Liver (tissue), 9 donors: Measurements from ENCODE around the gene SH3RF3. TPM values are rescaled to one million over a fixed set of nuclear protein-coding genes. Genes with fewer than 3 reads are reported as not detected.

ENCODE experiments used
- DNase-seq: peaks from one replicate; pipeline ENCODE4 v3.0.0-alpha.2; 2017; ENCODE audit warnings: low spot score
- H3K27ac ChIP-seq, 2 donors: one replicate each; pipeline ENCODE4 v1.7.0; 2013; ENCODE audit warnings: inconsistent platforms in 2 of 2, low read length in 2 of 2, control low read depth in 1 of 2, low read depth in 1 of 2, mild to moderate bottlenecking in 1 of 2
- H3K27me3 ChIP-seq, 4 donors: one replicate each; pipeline versions ENCODE4 v1.6.1 to v1.7.0; 2013; ENCODE audit warnings: low read length in 3 of 4, inconsistent platforms in 1 of 4, mild to moderate bottlenecking in 1 of 4, moderate library complexity in 1 of 4; ENCODE audit not compliant: control insufficient read depth in 4 of 4, insufficient read depth in 4 of 4
- H3K36me3 ChIP-seq, 4 donors: one replicate each; pipeline versions ENCODE4 v1.6.1 to v1.7.0; 2013; ENCODE audit warnings: low read length in 3 of 4, mild to moderate bottlenecking in 3 of 4, low read depth in 1 of 4, moderate library complexity in 1 of 4; ENCODE audit not compliant: control insufficient read depth in 4 of 4, insufficient read depth in 3 of 4
- H3K4me1 ChIP-seq, 4 donors: one replicate each; pipeline versions ENCODE4 v1.6.1 to v1.7.0; 2013; ENCODE audit warnings: low read length in 3 of 4, mild to moderate bottlenecking in 3 of 4, moderate library complexity in 1 of 4; ENCODE audit not compliant: control insufficient read depth in 4 of 4, insufficient read depth in 4 of 4
- H3K4me3 ChIP-seq, 3 donors: one replicate each; pipeline versions ENCODE4 v1.6.1 to v1.7.0; 2013; ENCODE audit warnings: low read length in 3 of 3, control low read depth in 1 of 3, low read depth in 1 of 3, mild to moderate bottlenecking in 1 of 3
- H3K9ac ChIP-seq, 2 donors: one replicate each; pipeline ENCODE4 v1.7.0; 2013; ENCODE audit warnings: low read length in 2 of 2, mild to moderate bottlenecking in 2 of 2, moderate library complexity in 2 of 2, control low read depth in 1 of 2, low read depth in 1 of 2
- H3K9me3 ChIP-seq, 4 donors: one replicate each; pipeline versions ENCODE4 v1.6.1 to v1.7.0; 2013; ENCODE audit warnings: low read length in 3 of 4; ENCODE audit not compliant: control insufficient read depth in 4 of 4
- ATF3 ChIP-seq: IDR thresholded peaks from 2 replicates; pipeline ENCODE4 v1.6.1; 2016; ENCODE audit warnings: antibody characterized with exemption
- CTCF ChIP-seq: fragments of 150-350 bp; IDR thresholded peaks from 2 replicates; pipeline ENCODE4 v1.5.1; 2017; ENCODE audit warnings: improper control_type of control experiment, low read depth, low read length; ENCODE audit not compliant: missing input control
- EGR1 ChIP-seq, 2 donors: IDR thresholded peaks; 2 replicates each; pipeline ENCODE4 v1.6.1; 2016 to 2018; ENCODE audit warnings: antibody characterized with exemption in 2 of 2, low read depth in 2 of 2
- FOXA2 ChIP-seq: IDR thresholded peaks from 2 replicates; pipeline ENCODE4 v1.6.1; 2016; ENCODE audit warnings: antibody characterized with exemption
- GABPA ChIP-seq, 2 donors: IDR thresholded peaks in 1 of 2; conservative IDR thresholded peaks in 1 of 2; 2 replicates each; pipeline ENCODE4 v1.6.1; 2016; ENCODE audit warnings: antibody characterized with exemption in 2 of 2, mild to moderate bottlenecking in 1 of 2, moderate library complexity in 1 of 2
- HNF4A ChIP-seq, 2 donors: conservative IDR thresholded peaks; 2 replicates each; pipeline ENCODE4 v1.6.1; 2016; ENCODE audit warnings: antibody characterized with exemption in 2 of 2, mild to moderate bottlenecking in 2 of 2
- JUND ChIP-seq, 2 donors: IDR thresholded peaks; 2 replicates each; pipeline ENCODE4 v1.6.1; 2016; ENCODE audit warnings: antibody characterized with exemption in 2 of 2
- NR2F2 ChIP-seq: IDR thresholded peaks from 2 replicates; pipeline ENCODE4 v1.6.1; 2016; ENCODE audit warnings: antibody characterized with exemption
- RAD21 ChIP-seq, 2 donors: IDR thresholded peaks; 2 replicates each; pipeline ENCODE4 v1.6.1; 2016; ENCODE audit warnings: antibody characterized with exemption in 2 of 2, mild to moderate bottlenecking in 2 of 2
- REST ChIP-seq: IDR thresholded peaks from 2 replicates; pipeline ENCODE4 v1.6.1; 2016; ENCODE audit warnings: antibody characterized with exemption, mild to moderate bottlenecking
- RXRA ChIP-seq, 2 donors: IDR thresholded peaks; 2 replicates each; pipeline ENCODE4 v1.6.1; 2017 to 2018; ENCODE audit warnings: antibody characterized with exemption in 2 of 2, mild to moderate bottlenecking in 1 of 2
- SP1 ChIP-seq: IDR thresholded peaks from 2 replicates; pipeline ENCODE4 v1.6.1; 2018; ENCODE audit warnings: antibody characterized with exemption, mild to moderate bottlenecking
- TAF1 ChIP-seq: conservative IDR thresholded peaks from 2 replicates; pipeline ENCODE4 v1.6.1; 2016; ENCODE audit warnings: antibody characterized with exemption, mild to moderate bottlenecking
- YY1 ChIP-seq: IDR thresholded peaks from 2 replicates; pipeline ENCODE4 v1.6.1; 2016; ENCODE audit warnings: antibody characterized with exemption, mild to moderate bottlenecking
- ZBTB33 ChIP-seq: IDR thresholded peaks from 2 replicates; pipeline ENCODE4 v1.6.1; 2016; ENCODE audit warnings: antibody characterized with exemption
- WGBS: extraction: QIAGEN DNeasy Blood & Tissue Kit; methylation state at CpG from one replicate; pipeline ENCODE4 v1.1.7; 2013; 5-methylcytosine and 5-hydroxymethylcytosine counted together
- polyA plus RNA-seq, 2 donors: library from polyadenylated mRNA; stranded (reverse) in 1 of 2; unstranded in 1 of 2; fragments of 200-250 nt in 1 of 2; fragments of >200 nt in 1 of 2; fragmentation: Nextera tagmentation in 1 of 2; extraction: Ambion mirVana in 1 of 2; gene quantifications; one replicate each; pipeline versions ENCODE4 v1.2.1 to v1.2.3, GENCODE V29; 2013 to 2015
- total RNA-seq, 2 donors: library from RNA; depleted of rRNA; stranded (reverse); fragments of >200 nt; gene quantifications; one replicate each; pipeline ENCODE4 v1.2.3, GENCODE V29; 2014
- donor health status: healthy.
- donor health status: healthy.
- donor health status: healthy.
- donor health status: healthy.
- donor health status: healthy.

SH3RF3 gene
- total and polyA plus RNA-seq, 4 donors: 0.11 to 1.0 (median 0.54) TPM

- no peak for DNase-seq
- TF ChIP-seq JUND (IDR thresholded peaks at IDR 0.05) (no peak), ZBTB33 (no peak), SP1 (no peak), YY1 (no peak)
- Histone ChIP-seq H3K27ac (no peak overlapping the region), H3K4me1 (peaks cover 0 to 4% (median 0%) of the 10 kb centered on the region in 4 donors), H3K36me3 (no peaks in the 10 kb centered on the region), H3K4me3 (no peak overlapping the region), H3K9ac (no peak overlapping the region), H3K27me3 (no peaks in the 10 kb centered on the region), H3K9me3 (peaks cover 1 to 6% (median 3%) of the 10 kb centered on the region in 4 donors)
- WGBS: 64% methylated on average over 2 of the region's 2 CpGs
Measured at GRCh38 chr2:109176928-109177327, 47.9 kb downstream of the SH3RF3 start.

- Histone ChIP-seq H3K9me3 (peaks cover 1 to 6% (median 3%) of the 10 kb centered on the region in 4 donors), H3K36me3 (no peaks in the 10 kb centered on the region), H3K27ac (no peak overlapping the region), H3K4me3 (no peak overlapping the region), H3K4me1 (peaks cover 0 to 4% (median 0%) of the 10 kb centered on the region in 4 donors), H3K9ac (no peak overlapping the region), H3K27me3 (no peaks in the 10 kb centered on the region)
- TF ChIP-seq ATF3: no peak
- TF ChIP-seq SP1: no peak
- no peak for TF ChIP-seq RAD21 (IDR thresholded peaks at IDR 0.05)
- TF ChIP-seq YY1: no peak
- no peak for TF ChIP-seq NR2F2
- TF ChIP-seq JUND (IDR thresholded peaks at IDR 0.05): no peak
- no peak for TF ChIP-seq TAF1
- DNase-seq: no peak
Measured at GRCh38 chr2:109177635-109178034, 48.6 kb downstream of the SH3RF3 start.

GRCh38 chr2:109178968-109179367, 50.0 kb downstream of the SH3RF3 start:
- Histone ChIP-seq H3K36me3 (no peaks in the 10 kb centered on the region), H3K4me3 (no peak overlapping the region), H3K9me3 (peaks cover 1 to 6% (median 3%) of the 10 kb centered on the region in 4 donors), H3K9ac (no peak overlapping the region), H3K4me1 (peaks cover 0 to 1% (median 0%) of the 10 kb centered on the region in 4 donors), H3K27ac (no peak overlapping the region), H3K27me3 (no peaks in the 10 kb centered on the region)
- DNase-seq: no peak
- TF ChIP-seq NR2F2 (no peak), TAF1 (no peak), EGR1 (IDR thresholded peaks at IDR 0.05; ENCODE audit: low read depth in 2 of 2) (no peak), FOXA2 (no peak), REST (no peak), HNF4A (conservative IDR thresholded peaks at IDR 0.05) (no peak), GABPA (IDR thresholded peaks at IDR 0.05 in 1 of 2, conservative IDR thresholded peaks at IDR 0.05 in 1 of 2) (no peak), CTCF (no peak), JUND (IDR thresholded peaks at IDR 0.05) (no peak), ZBTB33 (no peak), RXRA (IDR thresholded peaks at IDR 0.05) (no peak), YY1 (no peak)
- WGBS: 70% methylated on average over 3 of the region's 3 CpGs
